NCI-H2227 (cell line): ENCODE measurements around the gene MRPL48.

ENCODE experiments used
- DNase-seq: peaks from one replicate; lab custom pipeline; 2025; ENCODE audit not compliant: unreplicated experiment; lab: John Stamatoyannopoulos, UW

MRPL48 gene

GRCh38 chr11:73888244-73888643 is 100.6 kb downstream of the MRPL48 start:
- DNase-seq, result no peak

GRCh38 chr11:73889019-73889418 is 101.3 kb downstream of the MRPL48 start:
- no peak for DNase-seq

GRCh38 chr11:73889536-73889935 is 101.9 kb downstream of the MRPL48 start:
- no peak for DNase-seq

DNA sequence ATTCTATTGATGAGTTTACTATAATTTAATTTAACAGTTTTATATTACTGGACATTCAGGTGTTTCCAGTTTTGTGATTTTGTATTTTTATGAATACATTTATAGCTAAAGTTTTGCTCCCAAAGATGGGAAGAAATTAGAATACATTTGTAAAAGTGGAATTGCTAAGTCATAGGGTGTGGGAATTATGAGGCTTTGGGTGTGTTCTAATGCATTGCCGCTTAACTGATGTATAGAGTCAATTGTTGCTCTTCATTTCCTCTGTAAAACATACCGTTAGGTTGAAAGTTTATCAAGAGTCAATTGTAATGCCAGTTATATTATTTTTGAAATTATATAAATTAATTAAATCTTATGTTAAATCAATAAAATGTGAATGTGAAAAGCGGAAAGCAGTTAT is 105.4 kb downstream of the MRPL48 start:
- DNase-seq, result no peak

DNA sequence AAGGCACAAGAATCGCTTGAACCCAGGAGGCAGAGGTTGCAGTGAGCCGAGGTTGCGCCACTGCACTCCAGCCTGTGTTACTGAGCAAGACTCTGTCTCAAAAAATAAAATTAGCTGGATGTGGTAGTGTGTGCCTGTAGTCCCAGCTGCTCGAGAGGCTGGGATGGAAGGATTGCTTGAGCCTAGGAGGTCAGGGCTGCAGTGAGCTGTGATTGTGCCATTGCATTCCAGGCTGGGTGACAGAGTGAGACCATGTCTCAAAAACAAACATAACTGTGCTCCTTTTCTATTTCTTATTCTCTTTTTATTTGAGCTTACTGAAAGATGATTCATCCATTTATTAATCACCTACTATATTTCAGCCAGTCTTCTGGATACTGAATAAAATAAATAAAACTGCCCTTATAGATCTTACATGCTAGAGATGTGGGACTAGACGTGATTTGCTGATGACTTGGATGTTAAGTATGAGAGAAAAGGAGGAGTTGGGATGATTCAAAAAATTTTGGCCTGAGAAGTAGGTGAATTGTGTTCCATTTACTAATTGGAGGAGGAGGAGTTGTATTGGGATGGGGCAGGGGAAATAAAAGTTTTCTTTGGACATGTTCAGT is 107.2 kb downstream of the MRPL48 start:
- DNase-seq, result no peak

GRCh38 chr11:73902303-73902702 is 114.6 kb downstream of the MRPL48 start:
- no peak for DNase-seq

DNA sequence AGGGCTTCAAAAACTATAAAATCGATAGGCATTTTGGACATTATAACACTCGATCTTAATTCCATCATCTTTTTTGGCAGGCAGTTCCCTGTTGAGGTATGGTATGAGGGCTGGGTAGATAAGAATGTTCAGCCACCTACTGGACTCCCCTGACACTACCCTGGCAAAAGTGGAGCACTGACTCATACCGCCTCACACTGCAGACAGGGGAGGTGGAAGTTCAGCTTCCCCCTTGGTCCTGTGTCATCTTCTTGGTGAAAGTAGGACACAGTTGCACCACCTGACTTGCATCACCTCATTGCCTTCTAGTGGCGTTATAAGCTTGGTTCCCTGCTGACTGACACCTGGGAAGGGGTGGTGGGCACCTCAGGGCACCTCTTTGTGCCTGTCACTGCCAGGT is 119.5 kb downstream of the MRPL48 start:
- DNase-seq, result no peak

GRCh38 chr11:73912026-73912425 is 124.4 kb downstream of the MRPL48 start:
- no peak for DNase-seq

DNA sequence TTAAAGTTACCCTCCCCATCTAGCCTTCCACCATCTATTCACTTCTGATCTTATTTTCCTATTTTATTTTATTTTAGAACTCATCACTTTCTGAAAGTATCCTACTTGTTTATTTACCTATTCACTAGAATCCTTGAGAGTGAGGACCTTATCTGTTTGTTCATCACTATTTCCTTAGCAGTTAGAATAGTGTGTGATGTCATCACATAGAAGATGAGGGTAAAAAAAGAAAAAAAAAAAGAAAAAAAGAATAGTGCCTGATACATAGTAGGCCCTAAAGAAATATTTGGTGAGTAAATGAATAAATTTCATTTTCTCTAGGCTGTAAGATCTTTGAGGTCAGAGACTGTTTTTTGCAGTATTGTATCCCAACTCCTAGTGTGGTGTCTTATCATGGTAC is 125.8 kb downstream of the MRPL48 start:
- DNase-seq, result no peak

DNA sequence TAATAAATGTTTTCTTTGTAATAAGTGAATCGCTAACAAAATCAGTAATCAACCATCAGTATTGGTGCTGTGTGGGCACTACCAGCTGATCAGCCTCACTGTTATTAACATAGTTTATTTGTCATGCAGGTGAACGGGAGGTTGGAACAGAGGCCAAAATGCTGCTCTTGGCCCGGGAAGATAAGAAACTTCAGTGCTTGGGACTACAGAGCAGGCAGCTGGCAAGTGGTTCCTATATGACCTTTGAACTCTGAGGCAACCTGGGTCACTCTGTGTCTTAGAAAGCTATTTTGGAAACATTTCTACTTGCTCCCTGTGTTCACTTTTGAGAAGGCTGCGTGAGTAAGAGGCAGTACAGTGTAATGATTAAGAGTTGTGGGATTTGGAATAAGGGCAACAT is 126.6 kb downstream of the MRPL48 start:
- DNase-seq, result no peak
